Liver (tissue), 3 donors: ENCODE measurements around the gene PCDH15.

Source experiments
- CTCF ChIP-seq: fragments of 150-350 bp; IDR thresholded peaks from 2 replicates; pipeline ENCODE4 v1.5.1; 2017; ENCODE audit warnings: improper control_type of control experiment, low read depth, low read length; ENCODE audit not compliant: missing input control
- FOXA1 ChIP-seq: IDR thresholded peaks from 2 replicates; pipeline ENCODE4 v1.6.1; 2016; ENCODE audit warnings: antibody characterized with exemption
- GABPA ChIP-seq, 2 donors: IDR thresholded peaks in 1 of 2; conservative IDR thresholded peaks in 1 of 2; 2 replicates each; pipeline ENCODE4 v1.6.1; 2016; ENCODE audit warnings: antibody characterized with exemption in 2 of 2, mild to moderate bottlenecking in 1 of 2, moderate library complexity in 1 of 2
- HNF4G ChIP-seq: IDR thresholded peaks from 2 replicates; pipeline ENCODE4 v1.6.1; 2016; ENCODE audit warnings: antibody characterized with exemption
- JUND ChIP-seq, 2 donors: IDR thresholded peaks; 2 replicates each; pipeline ENCODE4 v1.6.1; 2016; ENCODE audit warnings: antibody characterized with exemption in 2 of 2
- NR2F2 ChIP-seq: IDR thresholded peaks from 2 replicates; pipeline ENCODE4 v1.6.1; 2016; ENCODE audit warnings: antibody characterized with exemption
- SP1 ChIP-seq: IDR thresholded peaks from 2 replicates; pipeline ENCODE4 v1.6.1; 2018; ENCODE audit warnings: antibody characterized with exemption, mild to moderate bottlenecking
- TAF1 ChIP-seq: conservative IDR thresholded peaks from 2 replicates; pipeline ENCODE4 v1.6.1; 2016; ENCODE audit warnings: antibody characterized with exemption, mild to moderate bottlenecking
- YY1 ChIP-seq: IDR thresholded peaks from 2 replicates; pipeline ENCODE4 v1.6.1; 2016; ENCODE audit warnings: antibody characterized with exemption, mild to moderate bottlenecking
- TF ChIP-seq, protein P1 (sequence below): IDR thresholded peaks from 2 replicates; pipeline ENCODE4 v1.6.1; 2016; ENCODE audit warnings: antibody characterized with exemption, mild to moderate bottlenecking
- TF ChIP-seq, protein P2 (sequence below): IDR thresholded peaks from 2 replicates; pipeline ENCODE4 v1.6.1; 2016; ENCODE audit warnings: antibody characterized with exemption
- TF ChIP-seq, protein P3 (sequence below): IDR thresholded peaks from 2 replicates; pipeline ENCODE4 v1.6.1; 2016; ENCODE audit warnings: antibody characterized with exemption
- TF ChIP-seq, protein P4 (sequence below): IDR thresholded peaks from 2 replicates; pipeline ENCODE4 v1.6.1; 2016; ENCODE audit warnings: antibody characterized with exemption
- donor health status: healthy.
- donor health status: healthy.

DNA sequence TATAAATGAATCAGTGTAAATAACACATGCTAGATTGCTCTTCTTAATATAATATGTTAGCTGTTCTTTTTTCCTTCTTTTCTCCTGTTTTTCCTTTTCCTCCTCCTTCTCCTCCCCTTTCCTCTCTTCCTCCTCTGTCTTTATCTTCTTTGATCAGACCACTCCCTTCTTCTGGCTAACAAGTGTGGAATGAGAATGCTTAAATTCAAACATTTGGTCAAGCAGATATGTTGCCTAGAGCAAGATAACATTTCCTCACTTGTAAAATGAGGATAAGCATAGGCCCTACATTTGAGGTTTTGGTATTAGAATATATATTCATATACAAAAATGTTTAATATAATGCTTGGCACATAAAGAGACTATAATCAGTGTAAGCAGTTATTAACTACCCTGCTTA is 299.1 kb downstream of the PCDH15 start:
- TF ChIP-seq CTCF = no peak
- TF ChIP-seq, protein P1, sequence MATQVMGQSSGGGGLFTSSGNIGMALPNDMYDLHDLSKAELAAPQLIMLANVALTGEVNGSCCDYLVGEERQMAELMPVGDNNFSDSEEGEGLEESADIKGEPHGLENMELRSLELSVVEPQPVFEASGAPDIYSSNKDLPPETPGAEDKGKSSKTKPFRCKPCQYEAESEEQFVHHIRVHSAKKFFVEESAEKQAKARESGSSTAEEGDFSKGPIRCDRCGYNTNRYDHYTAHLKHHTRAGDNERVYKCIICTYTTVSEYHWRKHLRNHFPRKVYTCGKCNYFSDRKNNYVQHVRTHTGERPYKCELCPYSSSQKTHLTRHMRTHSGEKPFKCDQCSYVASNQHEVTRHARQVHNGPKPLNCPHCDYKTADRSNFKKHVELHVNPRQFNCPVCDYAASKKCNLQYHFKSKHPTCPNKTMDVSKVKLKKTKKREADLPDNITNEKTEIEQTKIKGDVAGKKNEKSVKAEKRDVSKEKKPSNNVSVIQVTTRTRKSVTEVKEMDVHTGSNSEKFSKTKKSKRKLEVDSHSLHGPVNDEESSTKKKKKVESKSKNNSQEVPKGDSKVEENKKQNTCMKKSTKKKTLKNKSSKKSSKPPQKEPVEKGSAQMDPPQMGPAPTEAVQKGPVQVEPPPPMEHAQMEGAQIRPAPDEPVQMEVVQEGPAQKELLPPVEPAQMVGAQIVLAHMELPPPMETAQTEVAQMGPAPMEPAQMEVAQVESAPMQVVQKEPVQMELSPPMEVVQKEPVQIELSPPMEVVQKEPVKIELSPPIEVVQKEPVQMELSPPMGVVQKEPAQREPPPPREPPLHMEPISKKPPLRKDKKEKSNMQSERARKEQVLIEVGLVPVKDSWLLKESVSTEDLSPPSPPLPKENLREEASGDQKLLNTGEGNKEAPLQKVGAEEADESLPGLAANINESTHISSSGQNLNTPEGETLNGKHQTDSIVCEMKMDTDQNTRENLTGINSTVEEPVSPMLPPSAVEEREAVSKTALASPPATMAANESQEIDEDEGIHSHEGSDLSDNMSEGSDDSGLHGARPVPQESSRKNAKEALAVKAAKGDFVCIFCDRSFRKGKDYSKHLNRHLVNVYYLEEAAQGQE = no peak
- no peak for TF ChIP-seq GABPA (IDR thresholded peaks at IDR 0.05 in 1 of 2, conservative IDR thresholded peaks at IDR 0.05 in 1 of 2)
- no peak for TF ChIP-seq FOXA1
- no peak for TF ChIP-seq TAF1
- no peak for TF ChIP-seq YY1
- TF ChIP-seq, protein P2, sequence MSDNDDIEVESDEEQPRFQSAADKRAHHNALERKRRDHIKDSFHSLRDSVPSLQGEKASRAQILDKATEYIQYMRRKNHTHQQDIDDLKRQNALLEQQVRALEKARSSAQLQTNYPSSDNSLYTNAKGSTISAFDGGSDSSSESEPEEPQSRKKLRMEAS = no peak
- TF ChIP-seq, protein P3, sequence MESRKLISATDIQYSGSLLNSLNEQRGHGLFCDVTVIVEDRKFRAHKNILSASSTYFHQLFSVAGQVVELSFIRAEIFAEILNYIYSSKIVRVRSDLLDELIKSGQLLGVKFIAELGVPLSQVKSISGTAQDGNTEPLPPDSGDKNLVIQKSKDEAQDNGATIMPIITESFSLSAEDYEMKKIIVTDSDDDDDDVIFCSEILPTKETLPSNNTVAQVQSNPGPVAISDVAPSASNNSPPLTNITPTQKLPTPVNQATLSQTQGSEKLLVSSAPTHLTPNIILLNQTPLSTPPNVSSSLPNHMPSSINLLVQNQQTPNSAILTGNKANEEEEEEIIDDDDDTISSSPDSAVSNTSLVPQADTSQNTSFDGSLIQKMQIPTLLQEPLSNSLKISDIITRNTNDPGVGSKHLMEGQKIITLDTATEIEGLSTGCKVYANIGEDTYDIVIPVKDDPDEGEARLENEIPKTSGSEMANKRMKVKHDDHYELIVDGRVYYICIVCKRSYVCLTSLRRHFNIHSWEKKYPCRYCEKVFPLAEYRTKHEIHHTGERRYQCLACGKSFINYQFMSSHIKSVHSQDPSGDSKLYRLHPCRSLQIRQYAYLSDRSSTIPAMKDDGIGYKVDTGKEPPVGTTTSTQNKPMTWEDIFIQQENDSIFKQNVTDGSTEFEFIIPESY = no peak
- TF ChIP-seq JUND (IDR thresholded peaks at IDR 0.05) = no peak
- TF ChIP-seq NR2F2 = no peak
- TF ChIP-seq, protein P4, sequence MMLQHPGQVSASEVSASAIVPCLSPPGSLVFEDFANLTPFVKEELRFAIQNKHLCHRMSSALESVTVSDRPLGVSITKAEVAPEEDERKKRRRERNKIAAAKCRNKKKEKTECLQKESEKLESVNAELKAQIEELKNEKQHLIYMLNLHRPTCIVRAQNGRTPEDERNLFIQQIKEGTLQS = no peak
- TF ChIP-seq SP1 = no peak
- no peak for TF ChIP-seq HNF4G
